GM12878 (cell line): ENCODE results near the gene DBNDD2. TPM values are rescaled to one million over a fixed set of nuclear protein-coding genes. Genes with fewer than 3 reads are reported as not detected.

Experiments used
- ASH2L ChIP-seq: fragments of 300-600, 200-600 bp; sonication (generic); IDR thresholded peaks from 2 replicates; pipeline ENCODE4 v1.6.1; 2017; ENCODE audit warnings: low read depth, mild to moderate bottlenecking, borderline replicate concordance
- ESRRA ChIP-seq: IDR thresholded peaks from 2 replicates; pipeline ENCODE4 v1.6.1; 2012; ENCODE audit warnings: mild to moderate bottlenecking, low read length, improper control_type of control experiment
- FOS ChIP-seq: IDR thresholded peaks from 3 replicates; pipeline ENCODE4 v1.6.1; 2011; ENCODE audit warnings: borderline replicate concordance; ENCODE audit not compliant: insufficient read length; ENCODE audit errors: extremely low read depth
- FOXK2 ChIP-seq: fragments of 450-650 bp; IDR thresholded peaks from 2 replicates; pipeline ENCODE4 v1.6.1; 2017; ENCODE audit warnings: mild to moderate bottlenecking, moderate library complexity
- IKZF2 ChIP-seq, 2 experiments: fragments of 450-650 bp; IDR thresholded peaks; 2 replicates each; pipeline ENCODE4 v1.6.1; 2017; ENCODE audit warnings: mild to moderate bottlenecking in 2 of 2, moderate library complexity in 2 of 2
- NR2C2 ChIP-seq: IDR thresholded peaks from 2 replicates; pipeline ENCODE4 v1.6.1; 2011; ENCODE audit warnings: borderline replicate concordance, low read depth; ENCODE audit not compliant: control insufficient read depth, insufficient read length
- POLR2AphosphoS2 ChIP-seq: IDR thresholded peaks from 2 replicates; pipeline ENCODE4 v1.6.1; 2011; ENCODE audit warnings: low read depth, mild to moderate bottlenecking, low read length, improper control_type of control experiment, moderate library complexity
- RAD51 ChIP-seq: fragments of 450-650 bp; IDR thresholded peaks from 2 replicates; pipeline ENCODE4 v1.6.1; 2016; ENCODE audit warnings: moderate library complexity, mild to moderate bottlenecking, inconsistent platforms
- RUNX3 ChIP-seq: IDR thresholded peaks from 2 replicates; pipeline ENCODE4 v1.6.1; 2012; ENCODE audit warnings: low read length, inconsistent platforms
- STAT3 ChIP-seq: IDR thresholded peaks from 2 replicates; pipeline ENCODE4 v1.6.1; 2011; ENCODE audit warnings: low read depth, low read length, improper control_type of control experiment
- ZNF384 ChIP-seq: IDR thresholded peaks from 2 replicates; pipeline ENCODE4 v1.6.1; 2012; ENCODE audit warnings: low read depth, mild to moderate bottlenecking, low read length, improper control_type of control experiment, borderline replicate concordance
- ZSCAN29 ChIP-seq: fragments of 450-650 bp; IDR thresholded peaks from 2 replicates; pipeline ENCODE4 v1.6.1; 2017; ENCODE audit warnings: mild to moderate bottlenecking, moderate library complexity
- polyA plus RNA-seq, 11 experiments: library from polyadenylated mRNA; depleted of rRNA in 4 of 11; unstranded in 6 of 11; stranded (reverse) in 5 of 11; fragments of >200 nt; fragmentation: Nextera tagmentation in 4 of 11; fragmentation: Illumina TruSeq in 1 of 11; extraction: Ambion mirVana in 4 of 11; extraction: Trizol in 1 of 11; gene quantifications; 1 replicate in 1 of 11; 2 replicates in 10 of 11; pipeline versions ENCODE4 v1.2.1 to v1.2.3, GENCODE V29; 2011 to 2016; ENCODE audit warnings: inconsistent platforms in 2 of 11, missing spikeins in 2 of 11, low read depth in 1 of 11
- total RNA-seq, 4 experiments: library from RNA; depleted of rRNA in 3 of 4; stranded (reverse); fragments of >200 nt in 3 of 4; fragmentation: Illumina TruSeq in 1 of 4; extraction: Trizol in 1 of 4; gene quantifications; 2 replicates each; pipeline versions ENCODE4 v1.2.1 to v1.2.3, GENCODE V29; 2013 to 2021
- TF ChIP-seq, protein P1 (sequence below): fragments of 450-650 bp; IDR thresholded peaks from 2 replicates; pipeline ENCODE4 v1.6.1; 2017; ENCODE audit warnings: mild to moderate bottlenecking, low read depth, inconsistent platforms; ENCODE audit not compliant: poor library complexity, severe bottlenecking
- TF ChIP-seq, protein P2 (sequence below): IDR thresholded peaks from 2 replicates; pipeline ENCODE4 v1.6.1; 2012; ENCODE audit warnings: low read depth, low read length, improper control_type of control experiment
- TF ChIP-seq, protein P3 (sequence below): IDR thresholded peaks from 2 replicates; pipeline ENCODE4 v1.6.1; 2011; ENCODE audit warnings: mild to moderate bottlenecking, low read depth, low read length, moderate library complexity; ENCODE audit not compliant: insufficient replicate concordance
- TF ChIP-seq, protein P4 (sequence below): fragments of 450-650 bp; conservative IDR thresholded peaks from 2 replicates; pipeline ENCODE4 v1.6.1; 2017; ENCODE audit warnings: mild to moderate bottlenecking, moderate library complexity
- TF ChIP-seq, protein P5 (sequence below): fragments of 450-650 bp; IDR thresholded peaks from 2 replicates; pipeline ENCODE4 v1.6.1; 2018; ENCODE audit warnings: mild to moderate bottlenecking, low read depth, moderate library complexity; ENCODE audit not compliant: partially characterized antibody
- TF ChIP-seq, protein P6 (sequence below): IDR thresholded peaks from 2 replicates; pipeline ENCODE4 v1.6.1; 2011; ENCODE audit warnings: borderline replicate concordance, low read depth, mild to moderate bottlenecking, moderate library complexity, low read length; ENCODE audit not compliant: insufficient read depth, poor library complexity, severe bottlenecking

Gene DBNDD2
- total and polyA plus RNA-seq, 10 of the 15 experiments (the other 5 are each of a cell fraction or from before 2014, with no cell fraction given) = 0.17 to 5.7 (median 0.49) TPM; not detected in 1

DNA sequence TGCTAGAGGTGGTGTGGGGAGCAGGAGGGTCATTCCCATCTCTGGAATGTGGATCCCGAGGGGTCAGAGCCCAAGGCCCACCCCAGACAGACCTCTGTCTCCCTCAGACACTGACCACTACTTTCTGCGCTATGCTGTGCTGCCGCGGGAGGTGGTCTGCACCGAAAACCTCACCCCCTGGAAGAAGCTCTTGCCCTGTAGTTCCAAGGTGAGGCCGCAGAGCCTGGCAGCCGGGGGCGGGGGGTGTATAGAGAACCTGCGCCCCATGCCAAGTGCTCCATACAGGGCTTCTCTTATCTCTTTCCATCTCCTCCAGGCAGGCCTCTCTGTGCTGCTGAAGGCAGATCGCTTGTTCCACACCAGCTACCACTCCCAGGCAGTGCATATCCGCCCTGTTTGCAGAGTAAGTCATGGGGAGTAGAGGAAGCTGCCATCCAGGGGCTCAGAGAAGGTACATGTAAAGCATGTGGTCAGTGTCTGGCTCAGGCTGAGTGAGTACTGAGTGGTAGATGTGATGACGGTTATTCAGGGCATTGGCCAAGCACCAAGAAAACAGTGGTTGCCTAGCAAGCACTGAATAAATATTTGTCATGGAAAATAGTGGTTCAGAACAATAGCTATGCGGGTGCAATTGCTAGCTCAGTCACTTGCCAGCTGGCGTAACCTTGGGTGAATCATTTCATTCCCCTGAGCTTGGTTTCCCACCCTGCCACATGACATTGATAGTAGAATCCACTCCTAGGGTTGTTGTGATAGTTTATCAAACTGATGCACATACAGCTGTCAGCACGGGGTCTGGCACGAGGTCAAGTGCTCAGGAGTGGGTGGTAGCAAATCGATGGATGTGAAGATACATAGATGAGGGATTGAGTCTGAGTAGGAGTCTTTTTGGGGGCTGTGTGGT, 11.4 kb downstream of the DBNDD2 start (continued):
- TF ChIP-seq, protein P1, sequence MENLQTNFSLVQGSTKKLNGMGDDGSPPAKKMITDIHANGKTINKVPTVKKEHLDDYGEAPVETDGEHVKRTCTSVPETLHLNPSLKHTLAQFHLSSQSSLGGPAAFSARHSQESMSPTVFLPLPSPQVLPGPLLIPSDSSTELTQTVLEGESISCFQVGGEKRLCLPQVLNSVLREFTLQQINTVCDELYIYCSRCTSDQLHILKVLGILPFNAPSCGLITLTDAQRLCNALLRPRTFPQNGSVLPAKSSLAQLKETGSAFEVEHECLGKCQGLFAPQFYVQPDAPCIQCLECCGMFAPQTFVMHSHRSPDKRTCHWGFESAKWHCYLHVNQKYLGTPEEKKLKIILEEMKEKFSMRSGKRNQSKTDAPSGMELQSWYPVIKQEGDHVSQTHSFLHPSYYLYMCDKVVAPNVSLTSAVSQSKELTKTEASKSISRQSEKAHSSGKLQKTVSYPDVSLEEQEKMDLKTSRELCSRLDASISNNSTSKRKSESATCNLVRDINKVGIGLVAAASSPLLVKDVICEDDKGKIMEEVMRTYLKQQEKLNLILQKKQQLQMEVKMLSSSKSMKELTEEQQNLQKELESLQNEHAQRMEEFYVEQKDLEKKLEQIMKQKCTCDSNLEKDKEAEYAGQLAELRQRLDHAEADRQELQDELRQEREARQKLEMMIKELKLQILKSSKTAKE = peak; percentile 62
- TF ChIP-seq NR2C2 = no peak
- no peak for TF ChIP-seq FOS
- no peak for TF ChIP-seq ESRRA
- TF ChIP-seq, protein P2, sequence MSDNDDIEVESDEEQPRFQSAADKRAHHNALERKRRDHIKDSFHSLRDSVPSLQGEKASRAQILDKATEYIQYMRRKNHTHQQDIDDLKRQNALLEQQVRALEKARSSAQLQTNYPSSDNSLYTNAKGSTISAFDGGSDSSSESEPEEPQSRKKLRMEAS = no peak
- TF ChIP-seq RAD51 = peak; percentile 78
- peak; percentile 33; the same call in 1 of the 2 replicates for TF ChIP-seq STAT3
- no peak for TF ChIP-seq POLR2AphosphoS2
- TF ChIP-seq FOXK2 = peak; percentile 55
- TF ChIP-seq, protein P3, sequence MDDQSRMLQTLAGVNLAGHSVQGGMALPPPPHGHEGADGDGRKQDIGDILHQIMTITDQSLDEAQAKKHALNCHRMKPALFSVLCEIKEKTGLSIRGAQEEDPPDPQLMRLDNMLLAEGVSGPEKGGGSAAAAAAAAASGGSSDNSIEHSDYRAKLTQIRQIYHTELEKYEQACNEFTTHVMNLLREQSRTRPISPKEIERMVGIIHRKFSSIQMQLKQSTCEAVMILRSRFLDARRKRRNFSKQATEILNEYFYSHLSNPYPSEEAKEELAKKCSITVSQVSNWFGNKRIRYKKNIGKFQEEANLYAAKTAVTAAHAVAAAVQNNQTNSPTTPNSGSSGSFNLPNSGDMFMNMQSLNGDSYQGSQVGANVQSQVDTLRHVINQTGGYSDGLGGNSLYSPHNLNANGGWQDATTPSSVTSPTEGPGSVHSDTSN = no peak
- peak; percentile 60 for TF ChIP-seq RUNX3
- TF ChIP-seq IKZF2 (IDR thresholded peaks at IDR 0.05) = peak; percentile 43 to 67; a peak in 2 of 4 replicates
- TF ChIP-seq, protein P4, sequence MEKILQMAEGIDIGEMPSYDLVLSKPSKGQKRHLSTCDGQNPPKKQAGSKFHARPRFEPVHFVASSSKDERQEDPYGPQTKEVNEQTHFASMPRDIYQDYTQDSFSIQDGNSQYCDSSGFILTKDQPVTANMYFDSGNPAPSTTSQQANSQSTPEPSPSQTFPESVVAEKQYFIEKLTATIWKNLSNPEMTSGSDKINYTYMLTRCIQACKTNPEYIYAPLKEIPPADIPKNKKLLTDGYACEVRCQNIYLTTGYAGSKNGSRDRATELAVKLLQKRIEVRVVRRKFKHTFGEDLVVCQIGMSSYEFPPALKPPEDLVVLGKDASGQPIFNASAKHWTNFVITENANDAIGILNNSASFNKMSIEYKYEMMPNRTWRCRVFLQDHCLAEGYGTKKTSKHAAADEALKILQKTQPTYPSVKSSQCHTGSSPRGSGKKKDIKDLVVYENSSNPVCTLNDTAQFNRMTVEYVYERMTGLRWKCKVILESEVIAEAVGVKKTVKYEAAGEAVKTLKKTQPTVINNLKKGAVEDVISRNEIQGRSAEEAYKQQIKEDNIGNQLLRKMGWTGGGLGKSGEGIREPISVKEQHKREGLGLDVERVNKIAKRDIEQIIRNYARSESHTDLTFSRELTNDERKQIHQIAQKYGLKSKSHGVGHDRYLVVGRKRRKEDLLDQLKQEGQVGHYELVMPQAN = no peak
- no peak for TF ChIP-seq ASH2L
- no peak for TF ChIP-seq ZNF384
- TF ChIP-seq ZSCAN29 = no peak
- TF ChIP-seq, protein P5, sequence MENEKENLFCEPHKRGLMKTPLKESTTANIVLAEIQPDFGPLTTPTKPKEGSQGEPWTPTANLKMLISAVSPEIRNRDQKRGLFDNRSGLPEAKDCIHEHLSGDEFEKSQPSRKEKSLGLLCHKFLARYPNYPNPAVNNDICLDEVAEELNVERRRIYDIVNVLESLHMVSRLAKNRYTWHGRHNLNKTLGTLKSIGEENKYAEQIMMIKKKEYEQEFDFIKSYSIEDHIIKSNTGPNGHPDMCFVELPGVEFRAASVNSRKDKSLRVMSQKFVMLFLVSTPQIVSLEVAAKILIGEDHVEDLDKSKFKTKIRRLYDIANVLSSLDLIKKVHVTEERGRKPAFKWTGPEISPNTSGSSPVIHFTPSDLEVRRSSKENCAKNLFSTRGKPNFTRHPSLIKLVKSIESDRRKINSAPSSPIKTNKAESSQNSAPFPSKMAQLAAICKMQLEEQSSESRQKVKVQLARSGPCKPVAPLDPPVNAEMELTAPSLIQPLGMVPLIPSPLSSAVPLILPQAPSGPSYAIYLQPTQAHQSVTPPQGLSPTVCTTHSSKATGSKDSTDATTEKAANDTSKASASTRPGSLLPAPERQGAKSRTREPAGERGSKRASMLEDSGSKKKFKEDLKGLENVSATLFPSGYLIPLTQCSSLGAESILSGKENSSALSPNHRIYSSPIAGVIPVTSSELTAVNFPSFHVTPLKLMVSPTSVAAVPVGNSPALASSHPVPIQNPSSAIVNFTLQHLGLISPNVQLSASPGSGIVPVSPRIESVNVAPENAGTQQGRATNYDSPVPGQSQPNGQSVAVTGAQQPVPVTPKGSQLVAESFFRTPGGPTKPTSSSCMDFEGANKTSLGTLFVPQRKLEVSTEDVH = no peak
- TF ChIP-seq, protein P6, sequence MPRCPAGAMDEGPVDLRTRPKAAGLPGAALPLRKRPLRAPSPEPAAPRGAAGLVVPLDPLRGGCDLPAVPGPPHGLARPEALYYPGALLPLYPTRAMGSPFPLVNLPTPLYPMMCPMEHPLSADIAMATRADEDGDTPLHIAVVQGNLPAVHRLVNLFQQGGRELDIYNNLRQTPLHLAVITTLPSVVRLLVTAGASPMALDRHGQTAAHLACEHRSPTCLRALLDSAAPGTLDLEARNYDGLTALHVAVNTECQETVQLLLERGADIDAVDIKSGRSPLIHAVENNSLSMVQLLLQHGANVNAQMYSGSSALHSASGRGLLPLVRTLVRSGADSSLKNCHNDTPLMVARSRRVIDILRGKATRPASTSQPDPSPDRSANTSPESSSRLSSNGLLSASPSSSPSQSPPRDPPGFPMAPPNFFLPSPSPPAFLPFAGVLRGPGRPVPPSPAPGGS = peak; percentile 48
